Neuronal stem cell (in vitro differentiated cells): ENCODE data around the gene SH3D19.

ENCODE experiments used
- DNase-seq: peaks from one replicate; pipeline ENCODE4 v3.0.0-alpha.2; 2013; ENCODE audit warnings: low spot score
- H2AFZ ChIP-seq: one replicate; pipeline ENCODE4 v1.6.1; 2013; ENCODE audit warnings: mild to moderate bottlenecking, low read length, inconsistent platforms
- H2AK5ac ChIP-seq: 2 replicates; pipeline ENCODE4 v1.6.1; 2013; ENCODE audit warnings: low read depth, mild to moderate bottlenecking, inconsistent platforms, low read length, moderate library complexity, mixed read lengths
- H2BK120ac ChIP-seq: 2 replicates; pipeline ENCODE4 v1.6.1; 2013; ENCODE audit warnings: low read depth, mild to moderate bottlenecking, inconsistent platforms, low read length, moderate library complexity, mixed read lengths
- H2BK12ac ChIP-seq: one replicate; pipeline ENCODE4 v1.6.1; 2013; ENCODE audit warnings: low read length, inconsistent platforms
- H2BK15ac ChIP-seq: 2 replicates; pipeline ENCODE4 v1.6.1; 2013; ENCODE audit warnings: mild to moderate bottlenecking, low read length, inconsistent platforms, mixed read lengths
- H2BK5ac ChIP-seq: one replicate; pipeline ENCODE4 v1.6.1; 2013; ENCODE audit warnings: inconsistent platforms, mild to moderate bottlenecking, low read length, moderate library complexity
- H3K14ac ChIP-seq: one replicate; pipeline ENCODE4 v1.6.1; 2013; ENCODE audit warnings: low read length, inconsistent platforms
- H3K18ac ChIP-seq: 2 replicates; pipeline ENCODE4 v1.6.1; 2013; ENCODE audit warnings: low read length, inconsistent platforms
- H3K23ac ChIP-seq: 2 replicates; pipeline ENCODE4 v1.6.1; 2013; ENCODE audit warnings: low read depth, mild to moderate bottlenecking, mixed read lengths, low read length, inconsistent platforms; ENCODE audit not compliant: poor library complexity
- H3K27ac ChIP-seq: replicated peaks from 3 replicates; pipeline ENCODE4 v1.5.1; 2013; ENCODE audit warnings: low read length, inconsistent platforms
- H3K27me3 ChIP-seq, 3 experiments: 2 replicates each; pipeline ENCODE4 v1.6.1; 2013; ENCODE audit warnings: low read length in 3 of 3, mild to moderate bottlenecking in 2 of 3, inconsistent platforms in 1 of 3, low read depth in 1 of 3, mixed read lengths in 1 of 3, moderate library complexity in 1 of 3; ENCODE audit not compliant: control insufficient read depth in 3 of 3, insufficient read depth in 3 of 3
- H3K36me3 ChIP-seq, 2 donors: replicated peaks in 1 of 2; 2 replicates each; pipeline ENCODE4 v1.6.1; 2013; ENCODE audit warnings: low read length in 2 of 2; ENCODE audit not compliant: control insufficient read depth in 2 of 2, insufficient read depth in 2 of 2
- H3K4ac ChIP-seq: 2 replicates; pipeline ENCODE4 v1.6.1; 2013; ENCODE audit warnings: inconsistent platforms, mild to moderate bottlenecking, low read length, moderate library complexity
- H3K4me1 ChIP-seq, 2 donors: 1 replicate in 1 of 2; 2 replicates in 1 of 2; pipeline ENCODE4 v1.6.1; 2013; ENCODE audit warnings: low read length in 2 of 2, low read depth in 1 of 2; ENCODE audit not compliant: control insufficient read depth in 2 of 2, insufficient read depth in 1 of 2
- H3K4me2 ChIP-seq: one replicate; pipeline ENCODE4 v1.6.1; 2013; ENCODE audit warnings: mild to moderate bottlenecking, low read length, inconsistent platforms; ENCODE audit not compliant: insufficient read depth, poor library complexity, severe bottlenecking
- H3K4me3 ChIP-seq, 2 donors: 2 replicates each; pipeline ENCODE4 v1.5.1; 2013; ENCODE audit warnings: low read length in 2 of 2, mild to moderate bottlenecking in 2 of 2, inconsistent platforms in 1 of 2, moderate library complexity in 1 of 2
- H3K79me1 ChIP-seq: one replicate; pipeline ENCODE4 v1.6.1; 2013; ENCODE audit warnings: low read depth, mild to moderate bottlenecking, inconsistent platforms, low read length, moderate library complexity
- H3K9ac ChIP-seq: one replicate; pipeline ENCODE4 v1.6.1; 2013; ENCODE audit warnings: mild to moderate bottlenecking, low read depth, low read length, inconsistent platforms; ENCODE audit not compliant: poor library complexity
- H3K9me3 ChIP-seq, 2 donors: replicated peaks in 1 of 2; 2 replicates each; pipeline versions ENCODE3 to v1.6.1; 2013; ENCODE audit warnings: low read length in 2 of 2, mild to moderate bottlenecking in 2 of 2, inconsistent platforms in 1 of 2, low read depth in 1 of 2, mixed read lengths in 1 of 2, moderate library complexity in 1 of 2; ENCODE audit not compliant: control insufficient read depth in 2 of 2, insufficient read depth in 1 of 2
- H4K8ac ChIP-seq: one replicate; pipeline ENCODE4 v1.6.1; 2013; ENCODE audit warnings: low read depth, mild to moderate bottlenecking, inconsistent platforms, low read length, moderate library complexity
- H4K91ac ChIP-seq: one replicate; pipeline ENCODE4 v1.6.1; 2013; ENCODE audit warnings: low read length, low read depth, mild to moderate bottlenecking, inconsistent platforms; ENCODE audit not compliant: poor library complexity
- WGBS, 2 donors: extraction: QIAGEN DNeasy Blood & Tissue Kit; methylation state at CpG; one replicate each; pipeline ENCODE4 v1.1.7; 2013; ENCODE audit warnings: missing lambda C conversion rate in 2 of 2, mixed read lengths in 1 of 2; ENCODE audit not compliant: insufficient read length in 2 of 2, insufficient replicate concordance in 1 of 2; ENCODE audit errors: extremely low coverage in 2 of 2; 5-methylcytosine and 5-hydroxymethylcytosine counted together

The SH3D19 gene

DNA sequence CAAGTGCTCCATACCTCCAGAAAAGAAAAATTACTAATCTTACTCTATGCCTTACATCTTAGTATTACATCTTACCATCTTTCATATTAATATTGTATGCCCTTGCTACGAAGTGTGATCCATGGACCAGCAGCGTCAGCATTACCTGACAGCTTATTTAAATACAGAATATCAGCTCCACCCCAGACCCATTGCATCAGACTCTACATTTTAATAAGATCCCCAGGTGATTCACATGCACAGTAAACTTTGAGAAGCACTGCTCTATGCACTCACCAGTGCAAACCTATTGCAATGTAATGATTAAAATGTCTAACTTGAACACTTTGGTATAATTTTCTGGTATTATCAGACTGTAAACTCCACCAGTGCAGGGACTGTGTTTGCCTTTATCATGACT lies 14.1 kb upstream of the SH3D19 start:
- H3K36me3 ChIP-seq: no peaks in the 10 kb centered on the region
- no peak overlapping the region for H2BK5ac ChIP-seq
- no peak overlapping the region for H3K14ac ChIP-seq
- no peak overlapping the region for H3K4ac ChIP-seq
- H2BK12ac ChIP-seq: no peak overlapping the region
- H3K23ac ChIP-seq: no peak overlapping the region
- no peaks in the 10 kb centered on the region for H3K4me1 ChIP-seq
- DNase-seq: no peak
- no peak overlapping the region for H2AFZ ChIP-seq
- no peak overlapping the region for H3K4me2 ChIP-seq
- H3K18ac ChIP-seq: no peak overlapping the region
- peaks cover 0 to 4% (median 0%) of the 10 kb centered on the region in 3 experiments for H3K27me3 ChIP-seq
- H2BK120ac ChIP-seq: no peak overlapping the region
- no peaks in the 10 kb centered on the region for H3K79me1 ChIP-seq
- no peak overlapping the region for H3K27ac ChIP-seq
- H2AK5ac ChIP-seq: no peak overlapping the region
- H3K9me3 ChIP-seq: no peaks in the 10 kb centered on the region
- H3K4me3 ChIP-seq: no peak overlapping the region
- no peak overlapping the region for H2BK15ac ChIP-seq
- no peak overlapping the region for H3K9ac ChIP-seq
- H4K8ac ChIP-seq: no peak overlapping the region
- no peak overlapping the region for H4K91ac ChIP-seq
- no CpG with 5 or more reads among the region's 2 CpGs for WGBS, 2 donors

DNA sequence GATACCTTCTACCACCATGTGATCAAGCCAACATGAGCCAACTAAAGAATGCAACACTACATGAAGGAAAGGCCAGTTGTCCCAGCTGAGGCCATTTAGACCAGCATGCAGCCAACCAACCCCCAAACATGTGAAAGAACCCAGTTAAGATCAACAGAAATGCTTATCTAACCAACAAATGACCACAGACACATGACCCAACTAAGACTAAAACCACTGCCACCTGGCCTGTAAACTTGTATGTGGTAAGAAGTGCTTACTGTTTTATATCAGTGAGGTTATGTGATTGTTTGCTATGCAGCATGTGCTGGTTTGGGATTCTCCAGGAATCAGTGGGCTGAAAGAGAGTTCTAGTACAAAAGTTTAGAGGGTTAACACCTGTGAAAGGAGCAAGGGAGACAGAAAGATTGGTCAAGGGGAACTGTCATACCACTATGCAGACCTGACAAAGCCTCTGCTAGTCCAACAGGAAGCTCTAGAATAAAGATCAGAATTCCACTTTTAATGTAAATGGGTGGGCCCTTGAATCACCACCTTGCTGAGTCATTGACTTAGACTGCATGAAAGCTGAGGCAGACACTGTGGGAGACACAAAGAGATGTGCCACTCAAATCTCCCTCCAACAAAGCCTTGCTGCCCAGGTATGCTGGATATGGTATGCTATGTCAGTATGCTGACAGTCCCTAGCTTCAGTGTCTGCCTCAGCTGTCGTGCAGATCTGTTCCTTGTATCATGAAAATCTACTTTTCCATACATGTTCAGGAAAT lies 6.1 kb upstream of the SH3D19 start:
- DNase-seq: no peak
- no peak overlapping the region for H3K27ac ChIP-seq
- no peak overlapping the region for H2BK12ac ChIP-seq

DNA sequence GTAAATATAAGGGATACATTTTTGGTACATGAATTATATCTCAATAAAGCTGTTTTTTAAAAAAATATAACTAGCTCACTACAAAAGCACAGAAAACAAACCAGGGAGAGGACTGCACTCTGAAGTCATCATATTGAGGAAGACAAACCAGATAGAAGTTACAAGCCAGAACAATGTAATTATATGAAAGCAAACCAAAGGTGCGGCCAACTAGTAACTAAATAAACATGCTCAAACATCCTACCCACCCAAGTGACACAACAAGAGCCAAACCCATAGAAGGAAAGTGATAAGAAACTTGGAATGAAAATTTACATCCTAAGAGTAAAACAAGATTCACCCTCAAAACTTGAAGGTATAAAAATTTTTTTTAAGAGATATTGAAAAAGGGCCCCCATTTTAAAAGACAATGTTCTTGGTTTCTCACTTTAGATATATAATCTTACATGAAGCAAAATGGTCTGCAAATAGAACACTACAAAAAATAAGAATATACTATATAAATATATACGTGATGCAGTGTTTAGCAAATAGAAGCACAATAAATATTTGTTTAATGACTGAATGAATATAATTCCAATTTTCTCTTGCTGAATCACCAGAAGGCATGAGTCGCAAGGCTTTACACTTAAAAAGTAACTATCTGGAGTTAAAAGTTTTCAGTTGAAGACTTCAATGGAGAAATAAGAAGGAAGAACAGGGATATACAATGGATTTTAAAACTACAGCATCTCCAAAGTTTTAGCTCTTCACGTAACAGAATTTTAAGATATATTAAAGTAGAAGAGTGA lies 4.0 kb upstream of the SH3D19 start:
- no peak overlapping the region for H3K4me3 ChIP-seq

More for the DNA sequence above, 6.1 kb upstream of the SH3D19 start:
- H3K36me3 ChIP-seq: no peaks in the 10 kb centered on the region
- no peak overlapping the region for H3K4me3 ChIP-seq
- H3K9ac ChIP-seq: no peak overlapping the region
- no peak overlapping the region for H3K4me2 ChIP-seq
- peaks cover 0 to 4% of the 10 kb centered on the region in 2 donors for H3K4me1 ChIP-seq
- no peak overlapping the region for H4K8ac ChIP-seq
- no peak overlapping the region for H2AK5ac ChIP-seq
- H3K14ac ChIP-seq: no peak overlapping the region
- no peak overlapping the region for H2AFZ ChIP-seq
- no peak overlapping the region for H3K23ac ChIP-seq
- H2BK5ac ChIP-seq: no peak overlapping the region
- no peak overlapping the region for H2BK120ac ChIP-seq
- no CpG with 5 or more reads among the region's 1 CpG for WGBS, 2 donors
- H3K9me3 ChIP-seq: no peaks in the 10 kb centered on the region
- no peaks in the 10 kb centered on the region for H3K79me1 ChIP-seq
- H3K4ac ChIP-seq: no peak overlapping the region
- H3K27me3 ChIP-seq: no peaks in the 10 kb centered on the region
- no peak overlapping the region for H4K91ac ChIP-seq
- no peak overlapping the region for H3K18ac ChIP-seq
- H2BK15ac ChIP-seq: no peak overlapping the region

DNA sequence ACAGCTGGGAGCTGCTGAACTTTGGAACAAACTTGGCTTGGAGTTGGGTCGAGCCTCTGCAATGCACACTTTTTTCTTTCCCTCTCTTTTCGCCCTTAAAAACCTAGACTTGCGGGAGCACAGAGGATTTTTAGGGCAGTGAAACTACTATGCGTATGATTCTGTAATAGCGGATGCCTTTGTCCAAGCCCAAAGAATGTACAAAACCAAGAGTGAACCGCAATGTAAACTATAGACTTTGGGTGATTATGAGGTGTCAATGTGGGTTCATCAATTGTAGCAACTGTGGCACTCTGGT lies 493 bp upstream of the SH3D19 start:
- Histone ChIP-seq H3K36me3 (peaks cover 0 to 2% of the 10 kb centered on the region in 2 donors), H3K9ac (no peak overlapping the region), H3K79me1 (peaks cover 2% of the 10 kb centered on the region), H2AK5ac (no peak overlapping the region), H3K4me2 (peak overlapping the region; percentile 89), H3K4me1 (peaks cover 2 to 8% of the 10 kb centered on the region in 2 donors), H3K14ac (no peak overlapping the region), H2BK15ac (no peak overlapping the region), H4K8ac (no peak overlapping the region), H2BK120ac (no peak overlapping the region), H3K23ac (no peak overlapping the region), H2AFZ (peak overlapping the region; percentile 98), H3K27ac (no peak overlapping the region), H3K27me3 (no peaks in the 10 kb centered on the region), H2BK5ac (no peak overlapping the region), H4K91ac (no peak overlapping the region), H2BK12ac (no peak overlapping the region), H3K9me3 (no peaks in the 10 kb centered on the region), H3K4me3 (peak overlapping the region in 1 of 2 donors; percentile 84), H3K4ac (no peak overlapping the region), H3K18ac (no peak overlapping the region)
- DNase-seq: no peak
- no CpG with 5 or more reads among the region's 6 CpGs for WGBS, 2 donors

More for the DNA sequence above, 4.0 kb upstream of the SH3D19 start:
- H3K4me1 ChIP-seq: peaks cover 0 to 4% of the 10 kb centered on the region in 2 donors
- H2BK5ac ChIP-seq: no peak overlapping the region
- no peak overlapping the region for H4K8ac ChIP-seq
- no peak overlapping the region for H2AFZ ChIP-seq
- H3K4ac ChIP-seq: no peak overlapping the region
- no peak overlapping the region for H3K9ac ChIP-seq
- WGBS, 2 donors: no CpG with 5 or more reads among the region's 4 CpGs
- H3K4me2 ChIP-seq: no peak overlapping the region
- no peak overlapping the region for H3K27ac ChIP-seq
- H4K91ac ChIP-seq: no peak overlapping the region
- DNase-seq: no peak
- H2AK5ac ChIP-seq: no peak overlapping the region
- no peak overlapping the region for H2BK120ac ChIP-seq
- H3K27me3 ChIP-seq: no peaks in the 10 kb centered on the region
- no peak overlapping the region for H2BK12ac ChIP-seq
- H3K9me3 ChIP-seq: no peaks in the 10 kb centered on the region
- H3K18ac ChIP-seq: no peak overlapping the region
- no peak overlapping the region for H3K14ac ChIP-seq
- no peak overlapping the region for H3K23ac ChIP-seq
- no peaks in the 10 kb centered on the region for H3K36me3 ChIP-seq
- no peaks in the 10 kb centered on the region for H3K79me1 ChIP-seq
- H2BK15ac ChIP-seq: no peak overlapping the region
